ENCODE data around the gene CTXN3. TPM values are rescaled to one million over a fixed set of nuclear protein-coding genes. Genes with fewer than 3 reads are reported as not detected.

Gene CTXN3
- total RNA-seq, 1 donor from 2014 or later = not detected

GRCh38 chr5:127700237-127700766, 51.4 kb downstream of the CTXN3 start:
- no peak for ATAC-seq
- TF ChIP-seq CTCF (IDR thresholded peaks at IDR 0.05) = no peak
- H3K4me1 ChIP-seq = peaks cover 6% of the 10 kb centered on the region
- no peak overlapping the region for H3K4me3 ChIP-seq
- H3K27me3 ChIP-seq = no peaks in the 10 kb centered on the region
- intact Hi-C loops (cut with DNase I) = no loop called here
- no peak overlapping the region for H3K27ac ChIP-seq
- no peaks in the 10 kb centered on the region for H3K9me3 ChIP-seq
- DNase-seq = no peak
- no peaks in the 10 kb centered on the region for H3K36me3 ChIP-seq

- ATAC-seq = no peak
- H3K27ac ChIP-seq = no peak overlapping the region
- TF ChIP-seq CTCF (IDR thresholded peaks at IDR 0.05) = no peak
- no peak overlapping the region for H3K4me3 ChIP-seq
- no peak for DNase-seq
- H3K27me3 ChIP-seq = no peaks in the 10 kb centered on the region
- no peaks in the 10 kb centered on the region for H3K36me3 ChIP-seq
- no peaks in the 10 kb centered on the region for H3K9me3 ChIP-seq
- H3K4me1 ChIP-seq = peaks cover 10% of the 10 kb centered on the region
- intact Hi-C loops (cut with DNase I) = no loop called here
These were observed 53.6 kb downstream of the CTXN3 start for GRCh38 chr5:127702434-127702833.

- no peak for TF ChIP-seq CTCF (IDR thresholded peaks at IDR 0.05)
- no peaks in the 10 kb centered on the region for H3K36me3 ChIP-seq
- no peaks in the 10 kb centered on the region for H3K27me3 ChIP-seq
- H3K9me3 ChIP-seq = no peaks in the 10 kb centered on the region
- DNase-seq = no peak
- intact Hi-C loops (cut with DNase I) = no loop called here
- peaks cover 10% of the 10 kb centered on the region for H3K4me1 ChIP-seq
- H3K4me3 ChIP-seq = no peak within 1 kb of the TSS
- ATAC-seq = no peak
- no peak within 1 kb of the TSS for H3K27ac ChIP-seq
These were observed 54.2 kb downstream of the CTXN3 start, which contains the start of gene CCDC192 for GRCh38 chr5:127702926-127703561. CCDC192 (plus strand) TSS chr5:127703391; CDS start chr5:127703446, 55 bp downstream.

GRCh38 chr5:127705120-127705892, 56.4 kb downstream of the CTXN3 start:
- Histone ChIP-seq H3K4me3 (no peak overlapping the region), H3K36me3 (no peaks in the 10 kb centered on the region), H3K4me1 (peaks cover 10% of the 10 kb centered on the region), H3K27me3 (no peaks in the 10 kb centered on the region), H3K27ac (peak overlapping the region; percentile 15), H3K9me3 (no peaks in the 10 kb centered on the region)
- DNase-seq = no peak
- ATAC-seq = peak; percentile 52
- intact Hi-C loops (cut with DNase I) = no loop called here
- no peak for TF ChIP-seq CTCF (IDR thresholded peaks at IDR 0.05)

GRCh38 chr5:127706691-127707090, 57.8 kb downstream of the CTXN3 start:
- intact Hi-C loops (cut with DNase I) = no loop called here
- no peaks in the 10 kb centered on the region for H3K36me3 ChIP-seq
- H3K4me3 ChIP-seq = no peak overlapping the region
- no peaks in the 10 kb centered on the region for H3K9me3 ChIP-seq
- H3K27ac ChIP-seq = no peak overlapping the region
- DNase-seq = no peak
- no peak for ATAC-seq
- H3K4me1 ChIP-seq = peaks cover 10% of the 10 kb centered on the region
- H3K27me3 ChIP-seq = no peaks in the 10 kb centered on the region
- no peak for TF ChIP-seq CTCF (IDR thresholded peaks at IDR 0.05)
